Body of pancreas (tissue), 4 donors: ENCODE results near the gene NOCT.

Source experiments
- POLR2A ChIP-seq, 3 donors: fragments of 450-650 bp; IDR thresholded peaks; one replicate each; pipeline ENCODE4 v1.6.1; 2016; ENCODE audit warnings: antibody characterized with exemption in 3 of 3, mild to moderate bottlenecking in 2 of 3
- TF ChIP-seq, protein P1 (sequence below), 7 experiments: fragments of 450-650 bp in 4 of 7; fragments of 200-600 bp in 3 of 7; sonication (generic) in 3 of 7; IDR thresholded peaks; one replicate each; pipeline ENCODE4 v1.5.1; 2016 to 2019; ENCODE audit warnings: antibody characterized with exemption in 7 of 7

GRCh38 chr4:138992676-138993075 is 22.9 kb upstream of the NOCT start:
- TF ChIP-seq POLR2A (IDR thresholded peaks at IDR 0.05), result no peak
- TF ChIP-seq, protein P1, sequence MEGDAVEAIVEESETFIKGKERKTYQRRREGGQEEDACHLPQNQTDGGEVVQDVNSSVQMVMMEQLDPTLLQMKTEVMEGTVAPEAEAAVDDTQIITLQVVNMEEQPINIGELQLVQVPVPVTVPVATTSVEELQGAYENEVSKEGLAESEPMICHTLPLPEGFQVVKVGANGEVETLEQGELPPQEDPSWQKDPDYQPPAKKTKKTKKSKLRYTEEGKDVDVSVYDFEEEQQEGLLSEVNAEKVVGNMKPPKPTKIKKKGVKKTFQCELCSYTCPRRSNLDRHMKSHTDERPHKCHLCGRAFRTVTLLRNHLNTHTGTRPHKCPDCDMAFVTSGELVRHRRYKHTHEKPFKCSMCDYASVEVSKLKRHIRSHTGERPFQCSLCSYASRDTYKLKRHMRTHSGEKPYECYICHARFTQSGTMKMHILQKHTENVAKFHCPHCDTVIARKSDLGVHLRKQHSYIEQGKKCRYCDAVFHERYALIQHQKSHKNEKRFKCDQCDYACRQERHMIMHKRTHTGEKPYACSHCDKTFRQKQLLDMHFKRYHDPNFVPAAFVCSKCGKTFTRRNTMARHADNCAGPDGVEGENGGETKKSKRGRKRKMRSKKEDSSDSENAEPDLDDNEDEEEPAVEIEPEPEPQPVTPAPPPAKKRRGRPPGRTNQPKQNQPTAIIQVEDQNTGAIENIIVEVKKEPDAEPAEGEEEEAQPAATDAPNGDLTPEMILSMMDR (IDR thresholded peaks at IDR 0.05), result no peak
